ENCODE results near the gene SDR39U1.
"Not testable (repeated sequence)": the region's sequence is repeated elsewhere in the genome, so short reads cannot be mapped to it uniquely, and the experiment has no call there.

SDR39U1 gene
- total RNA-seq = 32.8 to 63.9 reads per million in 2 experiments

DNA sequence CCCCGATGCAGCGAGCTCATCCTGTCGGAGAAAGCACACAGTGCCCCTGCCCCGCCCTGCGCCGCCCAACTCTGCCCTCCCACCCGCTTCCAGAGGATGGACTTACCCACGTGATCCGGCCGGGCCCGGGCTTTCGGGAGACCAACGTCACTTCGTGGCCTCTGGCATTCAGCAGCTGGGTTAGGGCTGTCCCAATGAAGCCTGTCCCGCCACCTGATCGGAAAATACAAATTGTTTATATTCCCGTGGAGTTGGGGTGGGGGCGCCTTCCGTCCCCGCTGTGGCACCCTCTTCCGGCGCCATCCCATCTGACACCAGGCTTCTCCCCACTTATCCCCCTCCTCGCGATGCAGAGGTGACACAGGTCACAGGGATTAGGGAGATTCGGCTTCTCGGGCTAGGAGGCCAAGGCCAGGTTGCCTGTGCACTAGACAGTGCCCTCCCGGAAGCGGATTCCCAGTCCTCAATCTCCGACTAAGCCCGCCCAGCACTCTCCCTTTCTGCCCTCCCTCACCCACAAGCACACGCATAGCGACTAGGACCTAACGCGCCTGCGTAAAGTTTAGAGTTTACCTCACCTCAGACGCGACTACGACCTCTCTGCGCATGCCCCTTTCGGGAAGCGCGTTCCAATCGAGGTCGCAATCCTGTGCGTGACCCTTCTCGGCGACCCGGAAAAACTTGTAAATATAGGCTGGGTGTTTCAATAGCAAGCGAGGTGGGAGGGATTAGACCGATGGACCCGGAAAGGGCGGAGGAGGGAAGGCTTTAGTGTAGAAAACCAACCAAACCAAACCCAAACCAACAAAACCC is at the start of gene SDR39U1:
TSS of gene SDR39U1 (minus strand) at position 537 of the 813 bp plus-strand sequence. CDS start at position 530, 7 bp downstream.
- peak; percentile 95 for DNase-seq (ENCODE audit: low read depth)

DNA sequence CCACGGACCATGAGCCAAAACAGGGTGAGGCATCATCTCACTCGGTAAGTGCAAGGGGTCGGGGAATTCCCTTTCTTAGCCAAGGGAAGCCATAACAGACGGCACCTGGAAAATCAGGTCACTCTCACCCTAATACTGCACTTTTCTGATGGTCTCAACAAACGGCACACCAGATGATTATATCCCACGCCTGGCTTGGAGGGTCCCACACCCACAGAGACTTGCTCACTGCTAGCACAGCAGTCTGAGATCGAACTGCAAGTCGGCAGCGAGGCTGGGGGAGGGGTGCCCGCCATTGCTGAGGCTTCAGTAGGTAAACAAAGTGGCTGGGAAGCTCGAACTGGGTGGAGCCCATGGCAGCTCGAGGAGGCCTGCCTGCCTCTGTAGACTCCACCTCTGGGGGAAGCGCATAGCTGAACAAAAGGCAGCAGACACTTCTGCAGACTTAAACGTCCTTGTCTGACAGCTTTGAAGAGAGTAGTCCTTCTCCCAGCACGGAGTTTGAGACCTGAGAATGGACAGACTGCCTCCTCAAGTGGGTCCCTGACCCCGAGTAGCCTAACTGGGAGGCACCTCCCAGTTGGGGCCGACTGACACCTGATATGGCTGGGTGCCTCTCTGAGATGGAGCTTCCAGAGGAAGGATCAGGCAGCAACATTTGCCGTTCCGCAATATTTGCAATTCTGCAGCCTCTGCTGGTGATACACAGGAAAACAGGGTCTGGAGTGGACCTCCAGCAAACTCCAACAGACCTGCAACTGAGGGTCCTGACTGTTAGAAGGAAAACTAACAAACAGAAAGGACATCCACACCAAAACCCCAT is 49.2 kb upstream of the SDR39U1 start:
- not testable (repeated sequence) for DNase-seq (ENCODE audit: low read depth)

- no peak for DNase-seq (ENCODE audit: low read depth)
Observed at GRCh38 chr14:24483604-24484252, 41.2 kb upstream of the SDR39U1 start.

DNA sequence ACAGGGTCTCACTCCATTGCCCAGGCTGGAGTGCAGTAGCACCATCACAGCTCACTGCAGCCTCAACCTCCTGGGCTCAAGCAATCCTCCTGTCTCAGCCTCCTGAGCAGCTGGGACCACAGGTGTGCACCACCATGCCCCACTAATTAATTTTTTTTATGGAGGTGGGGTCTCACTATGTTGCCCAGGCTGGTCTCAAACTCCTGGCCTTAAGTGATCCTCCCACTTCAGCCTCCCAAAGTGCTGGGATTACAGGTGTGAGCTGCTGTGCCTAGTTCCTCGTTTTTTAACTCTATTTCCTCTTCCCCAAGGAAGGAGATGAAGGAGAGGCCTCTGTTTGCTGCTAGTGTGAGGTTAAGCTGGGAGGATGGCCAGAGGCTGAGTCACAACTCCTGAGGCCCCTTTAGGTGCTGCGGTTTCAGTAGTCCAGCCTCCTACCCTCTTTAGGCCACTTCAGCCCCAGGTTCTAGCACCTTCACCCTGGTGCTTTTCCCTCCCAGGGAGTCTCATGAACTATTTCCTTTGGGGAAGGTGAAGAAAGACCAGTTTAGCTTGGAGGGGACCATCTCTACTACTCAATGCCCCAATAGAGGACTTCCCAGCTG is 40.2 kb upstream of the SDR39U1 start:
- not testable (repeated sequence) for DNase-seq (ENCODE audit: low read depth)

- peak; percentile 7 for DNase-seq (ENCODE audit: low read depth)
Observed at GRCh38 chr14:24481622-24482324, 39.2 kb upstream of the SDR39U1 start.

DNA sequence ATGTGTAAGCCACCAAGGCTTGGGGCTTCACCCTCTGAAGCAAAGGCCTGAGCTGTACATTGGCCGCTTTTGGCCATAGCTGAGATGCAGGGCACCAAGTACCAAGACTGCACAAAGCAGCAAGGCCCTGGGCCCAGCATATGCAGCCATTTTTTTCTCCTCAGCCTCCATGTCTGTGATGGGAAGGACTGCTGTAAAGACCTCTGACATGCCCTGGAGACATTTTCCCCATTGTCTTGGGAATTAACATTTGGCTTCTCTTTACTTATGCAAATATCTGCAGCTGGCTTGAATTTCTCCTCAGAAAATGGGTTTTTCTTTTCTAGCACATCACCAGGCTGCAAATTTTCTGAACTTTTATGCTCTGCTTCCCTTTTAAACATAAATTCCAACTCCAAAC is 37.4 kb upstream of the SDR39U1 start:
- not testable (repeated sequence) for DNase-seq (ENCODE audit: low read depth)

DNA sequence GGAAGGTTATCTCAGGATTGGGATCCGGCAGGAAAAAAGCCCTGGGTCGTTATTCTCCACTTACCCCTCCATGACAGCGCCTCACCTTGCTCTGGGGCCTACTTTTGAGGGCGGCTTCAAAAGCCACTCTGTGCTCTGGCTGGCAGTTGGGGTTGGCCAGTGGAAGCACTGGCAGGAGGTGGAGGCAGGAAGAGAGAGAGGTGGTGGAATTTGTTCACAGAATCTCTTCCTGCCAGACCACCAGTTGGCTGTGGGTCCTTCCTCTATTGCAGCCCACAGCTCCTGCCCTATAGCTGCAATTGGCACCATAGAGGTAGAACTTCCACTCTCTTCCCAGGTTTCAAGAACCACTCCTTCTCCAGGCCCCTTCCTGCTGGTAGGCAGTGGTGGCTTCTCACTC is 32.7 kb upstream of the SDR39U1 start:
- no peak for DNase-seq (ENCODE audit: low read depth)

GRCh38 chr14:24473211-24473610 is 30.6 kb upstream of the SDR39U1 start:
- DNase-seq (ENCODE audit: low read depth) = no peak

GRCh38 chr14:24470450-24470849 is 27.9 kb upstream of the SDR39U1 start:
- not testable (repeated sequence) for DNase-seq (ENCODE audit: low read depth)

- DNase-seq (ENCODE audit: low read depth) = no peak
Observed at GRCh38 chr14:24465805-24466204, 23.2 kb upstream of the SDR39U1 start.

DNA sequence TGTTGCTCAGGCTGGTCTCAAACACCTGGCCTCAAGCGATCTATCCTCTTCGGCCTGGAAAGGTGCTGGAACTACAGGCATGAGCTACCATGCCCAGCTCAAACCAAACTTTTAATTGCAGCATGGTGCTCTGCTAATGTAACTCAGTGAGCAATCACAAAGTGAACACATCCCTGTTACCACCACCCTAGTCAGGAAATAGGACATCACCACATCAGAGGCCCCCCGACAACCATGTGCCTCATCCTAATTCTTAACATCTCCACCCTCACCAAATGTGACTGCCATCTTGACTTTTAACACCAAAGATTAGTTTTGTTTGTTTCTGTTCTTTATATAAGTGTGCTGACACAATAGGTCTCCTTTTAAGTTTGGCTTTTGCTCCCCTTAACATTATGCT is 22.8 kb upstream of the SDR39U1 start:
- DNase-seq (ENCODE audit: low read depth) = no peak

- no peak for DNase-seq (ENCODE audit: low read depth)
Observed at GRCh38 chr14:24463884-24464785, 21.6 kb upstream of the SDR39U1 start.

GRCh38 chr14:24463017-24463883 is 20.7 kb upstream of the SDR39U1 start:
- no peak for DNase-seq (ENCODE audit: low read depth)

- no peak for DNase-seq (ENCODE audit: low read depth)
Observed at GRCh38 chr14:24461336-24461735, 18.8 kb upstream of the SDR39U1 start.

GRCh38 chr14:24459331-24459730 is 16.8 kb upstream of the SDR39U1 start:
- no peak for DNase-seq (ENCODE audit: low read depth)

DNA sequence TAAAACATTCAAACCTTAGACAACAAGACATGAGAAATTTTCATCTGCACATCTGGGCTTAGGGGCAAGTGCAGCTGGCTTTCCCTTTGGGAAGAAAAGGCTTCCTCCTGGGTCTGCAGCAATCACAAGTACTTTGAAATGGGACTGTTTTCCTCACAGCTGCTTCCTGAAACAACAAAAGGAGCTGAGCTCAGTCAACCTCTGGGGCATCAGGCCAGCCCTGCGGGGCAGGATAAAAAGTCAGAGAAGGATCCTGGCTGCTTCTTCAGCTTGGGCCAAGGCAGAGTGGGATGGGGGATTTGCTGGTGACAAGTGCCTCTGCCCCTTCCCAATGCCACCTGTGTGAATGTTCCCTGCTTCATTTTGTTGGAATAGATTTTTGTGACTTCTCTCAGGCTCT is 16.2 kb upstream of the SDR39U1 start:
- no peak for DNase-seq (ENCODE audit: low read depth)

DNA sequence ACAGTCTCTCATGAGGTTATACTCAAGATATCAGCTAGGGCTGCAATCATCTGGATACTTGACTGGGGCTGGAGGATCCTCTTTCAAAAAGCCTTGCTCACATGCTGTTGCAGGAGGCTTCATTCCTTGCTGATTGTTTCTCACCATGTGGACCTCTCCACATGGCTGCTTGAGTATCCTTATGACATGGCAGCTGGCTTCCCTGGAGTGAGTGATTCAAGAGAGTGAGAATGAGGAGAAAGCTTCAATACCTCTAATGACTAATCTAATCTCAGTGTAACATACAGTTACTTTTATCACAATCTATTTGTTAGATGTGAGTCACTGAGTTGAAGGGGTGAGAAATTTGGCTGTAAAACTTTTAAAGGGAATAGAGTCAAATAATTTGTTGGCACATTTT is 14.4 kb upstream of the SDR39U1 start:
- no peak for DNase-seq (ENCODE audit: low read depth)

DNA sequence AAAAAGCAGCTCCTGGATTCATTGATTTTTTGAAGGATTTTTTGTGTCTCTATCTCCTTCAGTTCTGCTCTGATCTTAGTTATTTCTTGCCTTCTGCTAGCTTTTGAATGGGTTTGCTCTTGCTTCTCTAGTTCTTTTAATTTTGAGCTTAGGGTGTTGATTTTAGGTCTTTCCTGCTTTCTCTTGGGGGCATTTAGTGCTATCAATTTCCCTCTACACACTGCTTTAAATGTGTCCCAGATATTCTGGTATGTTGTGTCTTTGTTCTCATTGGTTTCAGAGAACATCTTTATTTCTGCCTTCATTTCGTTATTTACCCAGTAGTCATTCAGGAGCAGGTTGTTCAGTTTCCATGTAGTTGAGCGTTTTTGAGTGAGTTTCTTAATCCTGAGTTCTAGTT is 8.3 kb upstream of the SDR39U1 start:
- DNase-seq (ENCODE audit: low read depth) = not testable (repeated sequence)

GRCh38 chr14:24443053-24443665 is 583 bp upstream of the SDR39U1 start:
- DNase-seq (ENCODE audit: low read depth) = no peak
